ENCODE measurements around the gene RPH3AL. TPM values are rescaled to one million over a fixed set of nuclear protein-coding genes. Genes with fewer than 3 reads are reported as not detected.

RPH3AL gene
- total and polyA plus RNA-seq, 7 experiments from 2014 or later, result 0.84 to 19.6 (median 4.3) TPM

- no peak for ATAC-seq
- Histone ChIP-seq H3K36me3 (ENCODE audit: control insufficient read depth in 2 of 3, insufficient read depth in 3 of 3, low read length in 3 of 3) (no peaks in the 10 kb centered on the region), H3K4me1 (ENCODE audit: control insufficient read depth in 2 of 2, insufficient read depth in 2 of 2, low read length in 2 of 2) (no peaks in the 10 kb centered on the region), H3K4me3 (ENCODE audit: low read length) (no peak overlapping the region), H3K27ac (ENCODE audit: low read depth, low read length) (no peak overlapping the region), H3K27me3 (ENCODE audit: control insufficient read depth in 2 of 2, insufficient read depth in 2 of 2, low read length in 2 of 2) (peaks cover 0 to 7% of the 10 kb centered on the region in 2 donors), H3K9me3 (ENCODE audit: control insufficient read depth in 2 of 3, low read length in 3 of 3) (no peaks in the 10 kb centered on the region)
- Mint-ChIP-seq H3K4me3 (peak overlapping the region in 9 of 10 donors; percentile 51 to 83 (median 73)), H3K36me3 (peaks cover 0 to 5% (median 0%) of the 10 kb centered on the region in 5 donors), H3K27ac (peak overlapping the region in 1 of 9 donors; percentile 30), H3K27me3 (peaks cover 33 to 61% (median 46%) of the 10 kb centered on the region in 5 donors), H3K4me1 (peaks cover 0 to 25% (median 6%) of the 10 kb centered on the region in 7 donors), H3K9me3 (no peaks in the 10 kb centered on the region)
- no peak for DNase-seq
- ChIA-PET POLR2A (no interaction called here), CTCF (no interaction called here)
- intact Hi-C loops (cut with micrococcal nuclease), result no loop called here
Observed at GRCh38 chr17:182050-182751, 170.4 kb downstream of the RPH3AL start.

- peak within 1 kb of the TSS in 1 of 9 donors; percentile 30 for H3K27ac Mint-ChIP-seq
Observed at GRCh38 chr17:181245-182049, 171.2 kb downstream of the RPH3AL start, which contains the start of gene DOC2B. Gene DOC2B (minus strand): TSS chr17:181650. CDS start chr17:181479, 171 bp downstream.

GRCh38 chr17:180381-181244 lies 172.0 kb downstream of the RPH3AL start:
- Mint-ChIP-seq H3K27ac (no peak overlapping the region), H3K9me3 (no peaks in the 10 kb centered on the region), H3K36me3 (peaks cover 0 to 5% (median 0%) of the 10 kb centered on the region in 5 donors), H3K4me1 (peaks cover 0 to 15% (median 6%) of the 10 kb centered on the region in 7 donors), H3K4me3 (no peak overlapping the region), H3K27me3 (peaks cover 34 to 54% (median 48%) of the 10 kb centered on the region in 5 donors)
- POLR2A ChIA-PET, result interaction anchor here (0.7 kb wide), 1 partner anchor 416 kb away, joined by 3 read pairs; no protein-coding TSS in a partner anchor
- DNase-seq (peak in 1 of 9 donors; percentile 5), ATAC-seq (no peak)
- CTCF ChIA-PET, result no interaction called here
- intact Hi-C loops (cut with micrococcal nuclease), result no loop called here
- Histone ChIP-seq H3K27me3 (ENCODE audit: control insufficient read depth in 2 of 2, insufficient read depth in 2 of 2, low read length in 2 of 2) (peaks cover 0 to 7% of the 10 kb centered on the region in 2 donors), H3K36me3 (ENCODE audit: control insufficient read depth in 2 of 3, insufficient read depth in 3 of 3, low read length in 3 of 3) (no peaks in the 10 kb centered on the region), H3K4me1 (ENCODE audit: control insufficient read depth in 2 of 2, insufficient read depth in 2 of 2, low read length in 2 of 2) (no peaks in the 10 kb centered on the region), H3K4me3 (ENCODE audit: low read length) (no peak overlapping the region), H3K27ac (ENCODE audit: low read depth, low read length) (no peak overlapping the region), H3K9me3 (ENCODE audit: control insufficient read depth in 2 of 3, low read length in 3 of 3) (no peaks in the 10 kb centered on the region)

More at GRCh38 chr17:181245-182049, 171.2 kb downstream of the RPH3AL start, which contains the start of gene DOC2B:
- no peaks in the 10 kb centered on the region for H3K4me1 ChIP-seq (ENCODE audit: control insufficient read depth in 2 of 2, insufficient read depth in 2 of 2, low read length in 2 of 2)
- no peak within 1 kb of the TSS for H3K27ac ChIP-seq (ENCODE audit: low read depth, low read length)
- H3K9me3 ChIP-seq (ENCODE audit: control insufficient read depth in 2 of 3, low read length in 3 of 3), result no peaks in the 10 kb centered on the region
- Mint-ChIP-seq H3K36me3 (peaks cover 0 to 5% (median 0%) of the 10 kb centered on the region in 5 donors), H3K4me1 (peaks cover 0 to 22% (median 6%) of the 10 kb centered on the region in 7 donors), H3K27me3 (peaks cover 34 to 60% (median 48%) of the 10 kb centered on the region in 5 donors), H3K9me3 (no peaks in the 10 kb centered on the region), H3K4me3 (peak within 1 kb of the TSS in 9 of 10 donors; percentile 51 to 83 (median 73))
- no peaks in the 10 kb centered on the region for H3K36me3 ChIP-seq (ENCODE audit: control insufficient read depth in 2 of 3, insufficient read depth in 3 of 3, low read length in 3 of 3)
- POLR2A ChIA-PET, result interaction anchor here (0.7 kb wide), 1 partner anchor 415 kb away, joined by 3 read pairs; no protein-coding TSS in a partner anchor
- peak; percentile 68 for ATAC-seq
- no peak within 1 kb of the TSS for H3K4me3 ChIP-seq (ENCODE audit: low read length)
- peak in 1 of 9 donors; percentile 48 for DNase-seq
- H3K27me3 ChIP-seq (ENCODE audit: control insufficient read depth in 2 of 2, insufficient read depth in 2 of 2, low read length in 2 of 2), result peaks cover 0 to 7% of the 10 kb centered on the region in 2 donors
- CTCF ChIA-PET, result no interaction called here
- intact Hi-C loops (cut with micrococcal nuclease), result no loop called here

- POLR2A ChIA-PET, result no interaction called here
- Mint-ChIP-seq H3K27me3 (peaks cover 34 to 49% (median 42%) of the 10 kb centered on the region in 5 donors), H3K27ac (no peak overlapping the region), H3K4me3 (peak overlapping the region in 1 of 10 donors; percentile 59), H3K4me1 (peaks cover 0 to 7% (median 6%) of the 10 kb centered on the region in 7 donors), H3K36me3 (peaks cover 0 to 5% (median 0%) of the 10 kb centered on the region in 5 donors), H3K9me3 (no peaks in the 10 kb centered on the region)
- no peak for DNase-seq
- Histone ChIP-seq H3K27ac (ENCODE audit: low read depth, low read length) (no peak overlapping the region), H3K4me1 (ENCODE audit: control insufficient read depth in 2 of 2, insufficient read depth in 2 of 2, low read length in 2 of 2) (no peaks in the 10 kb centered on the region), H3K9me3 (ENCODE audit: control insufficient read depth in 2 of 3, low read length in 3 of 3) (no peaks in the 10 kb centered on the region), H3K4me3 (ENCODE audit: low read length) (no peak overlapping the region), H3K27me3 (ENCODE audit: control insufficient read depth in 2 of 2, insufficient read depth in 2 of 2, low read length in 2 of 2) (peaks cover 0 to 7% of the 10 kb centered on the region in 2 donors), H3K36me3 (ENCODE audit: control insufficient read depth in 2 of 3, insufficient read depth in 3 of 3, low read length in 3 of 3) (no peaks in the 10 kb centered on the region)
- no peak for ATAC-seq
- CTCF ChIA-PET, result no interaction called here
- intact Hi-C loops (cut with micrococcal nuclease), result no loop called here
Observed at GRCh38 chr17:179781-180380, 172.7 kb downstream of the RPH3AL start.

- peaks cover 32 to 42% (median 37%) of the 10 kb centered on the region in 5 donors for H3K27me3 Mint-ChIP-seq
- Histone ChIP-seq H3K9me3 (ENCODE audit: control insufficient read depth in 2 of 3, low read length in 3 of 3) (no peaks in the 10 kb centered on the region), H3K27me3 (ENCODE audit: control insufficient read depth in 2 of 2, insufficient read depth in 2 of 2, low read length in 2 of 2) (peaks cover 0 to 7% of the 10 kb centered on the region in 2 donors), H3K4me1 (ENCODE audit: control insufficient read depth in 2 of 2, insufficient read depth in 2 of 2, low read length in 2 of 2) (no peaks in the 10 kb centered on the region), H3K27ac (ENCODE audit: low read depth, low read length) (no peak overlapping the region), H3K36me3 (ENCODE audit: control insufficient read depth in 2 of 3, insufficient read depth in 3 of 3, low read length in 3 of 3) (no peaks in the 10 kb centered on the region), H3K4me3 (ENCODE audit: low read length) (no peak overlapping the region)
- intact Hi-C loops (cut with micrococcal nuclease), result no loop called here
- no peaks in the 10 kb centered on the region for H3K9me3 Mint-ChIP-seq
- no peak overlapping the region for H3K27ac Mint-ChIP-seq
- DNase-seq (no peak), ATAC-seq (no peak)
- peak overlapping the region in 1 of 10 donors; percentile 59 for H3K4me3 Mint-ChIP-seq
- peaks cover 0 to 5% (median 0%) of the 10 kb centered on the region in 5 donors for H3K36me3 Mint-ChIP-seq
- ChIA-PET CTCF (no interaction called here), POLR2A (no interaction called here)
- H3K4me1 Mint-ChIP-seq, result peaks cover 0 to 6% (median 6%) of the 10 kb centered on the region in 7 donors
Observed at GRCh38 chr17:179066-179432, 173.6 kb downstream of the RPH3AL start.
